ENCODE measurements around the gene RUNDC3A.

RUNDC3A gene

GRCh38 chr17:44367231-44367979 is 59.0 kb downstream of the RUNDC3A start:
- Histone ChIP-seq H3K27ac (peak overlapping the region; percentile 54), H3K79me2 (peaks cover 3% of the 10 kb centered on the region), H3K9ac (no peak overlapping the region), H3K9me3 (ENCODE audit: control insufficient read depth, low read length) (no peaks in the 10 kb centered on the region), H3K4me3 (ENCODE audit: low read depth, low read length) (peak overlapping the region; percentile 40), H2AFZ (peak overlapping the region; percentile 76), H3K36me3 (ENCODE audit: control insufficient read depth, insufficient read depth, low read length) (no peaks in the 10 kb centered on the region), H3K27me3 (ENCODE audit: control insufficient read depth, insufficient read depth, low read length) (no peaks in the 10 kb centered on the region), H3K4me1 (peaks cover 16% of the 10 kb centered on the region), H3K4me2 (ENCODE audit: low read length) (peak overlapping the region; percentile 68)
- no peak for TF ChIP-seq CTCF (IDR thresholded peaks at IDR 0.05)
